AG09309 (cell line): Measurements from ENCODE around the gene NUP205.

Experiments
- DNase-seq: peaks from one replicate; pipeline ENCODE4 v3.0.0-alpha.2; 2010; ENCODE audit warnings: low read depth
- H3K4me3 ChIP-seq: 2 replicates; pipeline ENCODE4 v1.5.1; 2011; ENCODE audit warnings: mild to moderate bottlenecking, low read depth, low read length, moderate library complexity; ENCODE audit not compliant: control insufficient read depth
- TF ChIP-seq, protein P1 (sequence below): IDR thresholded peaks from 2 replicates; pipeline ENCODE4 v1.5.1; 2011; ENCODE audit warnings: mild to moderate bottlenecking, low read depth, low read length, inconsistent platforms; ENCODE audit not compliant: insufficient read depth, control insufficient read depth; ENCODE audit errors: missing control alignments

The NUP205 gene

GRCh38 chr7:135538376-135538775, 19.3 kb upstream of the NUP205 start:
- no peak overlapping the region for H3K4me3 ChIP-seq
- DNase-seq: no peak
- TF ChIP-seq, protein P1, sequence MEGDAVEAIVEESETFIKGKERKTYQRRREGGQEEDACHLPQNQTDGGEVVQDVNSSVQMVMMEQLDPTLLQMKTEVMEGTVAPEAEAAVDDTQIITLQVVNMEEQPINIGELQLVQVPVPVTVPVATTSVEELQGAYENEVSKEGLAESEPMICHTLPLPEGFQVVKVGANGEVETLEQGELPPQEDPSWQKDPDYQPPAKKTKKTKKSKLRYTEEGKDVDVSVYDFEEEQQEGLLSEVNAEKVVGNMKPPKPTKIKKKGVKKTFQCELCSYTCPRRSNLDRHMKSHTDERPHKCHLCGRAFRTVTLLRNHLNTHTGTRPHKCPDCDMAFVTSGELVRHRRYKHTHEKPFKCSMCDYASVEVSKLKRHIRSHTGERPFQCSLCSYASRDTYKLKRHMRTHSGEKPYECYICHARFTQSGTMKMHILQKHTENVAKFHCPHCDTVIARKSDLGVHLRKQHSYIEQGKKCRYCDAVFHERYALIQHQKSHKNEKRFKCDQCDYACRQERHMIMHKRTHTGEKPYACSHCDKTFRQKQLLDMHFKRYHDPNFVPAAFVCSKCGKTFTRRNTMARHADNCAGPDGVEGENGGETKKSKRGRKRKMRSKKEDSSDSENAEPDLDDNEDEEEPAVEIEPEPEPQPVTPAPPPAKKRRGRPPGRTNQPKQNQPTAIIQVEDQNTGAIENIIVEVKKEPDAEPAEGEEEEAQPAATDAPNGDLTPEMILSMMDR: no peak

DNA sequence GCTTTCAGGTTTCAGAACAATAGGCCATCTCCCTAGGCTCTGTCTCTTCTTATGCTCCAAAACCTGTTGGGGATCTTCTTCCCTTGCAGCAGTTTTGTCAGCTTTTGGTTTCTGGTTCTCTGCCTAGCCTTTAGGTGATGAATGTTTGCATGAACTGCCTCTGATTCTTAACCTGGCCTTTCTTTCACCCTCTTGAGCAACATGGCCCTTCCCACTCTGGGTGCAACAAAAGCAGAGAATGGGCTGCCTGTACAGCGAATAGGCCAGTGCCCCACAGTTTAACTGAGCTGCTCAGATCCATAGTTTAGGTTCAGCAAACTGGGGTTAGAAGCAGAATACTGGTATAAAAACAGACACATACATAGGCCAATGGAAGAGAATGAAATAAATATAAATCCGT, 18.1 kb upstream of the NUP205 start:
- DNase-seq: no peak
- no peak overlapping the region for H3K4me3 ChIP-seq
- TF ChIP-seq, protein P1: no peak

DNA sequence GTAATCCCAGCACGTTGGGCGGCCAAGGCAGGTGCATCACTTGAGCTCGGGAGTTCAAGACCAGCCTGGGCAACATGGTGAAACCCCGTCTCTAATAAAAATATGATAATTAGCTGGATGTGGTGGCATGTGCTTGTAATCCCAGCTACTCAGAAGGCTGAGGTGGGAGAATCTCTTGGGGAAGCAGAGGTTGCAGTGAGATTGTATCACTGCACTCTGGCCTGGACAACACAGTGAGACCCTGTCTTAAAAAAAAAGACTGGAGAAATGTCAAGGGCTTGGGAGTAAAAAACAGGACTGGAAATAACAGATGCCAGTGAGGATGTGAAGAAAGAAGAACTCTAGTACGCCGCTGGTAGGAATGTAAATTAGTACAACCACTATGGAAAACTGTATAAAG, 16.7 kb upstream of the NUP205 start:
- H3K4me3 ChIP-seq: no peak overlapping the region
- DNase-seq: no peak
- TF ChIP-seq, protein P1: no peak

DNA sequence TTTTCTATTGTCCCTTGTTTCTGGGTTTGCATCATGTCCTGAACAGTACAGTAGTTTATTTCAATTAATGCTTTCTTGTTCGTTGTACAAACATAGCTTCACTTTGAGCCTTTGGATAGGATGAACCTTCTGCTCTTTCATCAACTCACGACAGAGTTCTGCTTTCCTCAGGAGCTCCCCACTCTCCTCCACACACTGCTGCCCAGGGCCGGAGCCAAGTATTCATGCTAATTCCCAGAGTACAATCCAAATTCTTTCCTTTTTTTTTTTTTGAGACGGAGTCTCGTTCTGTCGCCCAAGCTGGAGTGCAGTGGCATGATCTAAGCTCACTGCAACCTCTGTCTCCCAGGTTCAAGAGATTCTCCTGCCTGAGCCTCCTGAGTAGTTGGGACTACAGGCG, 7.5 kb upstream of the NUP205 start:
- no peak overlapping the region for H3K4me3 ChIP-seq
- TF ChIP-seq, protein P1: no peak
- no peak for DNase-seq

DNA sequence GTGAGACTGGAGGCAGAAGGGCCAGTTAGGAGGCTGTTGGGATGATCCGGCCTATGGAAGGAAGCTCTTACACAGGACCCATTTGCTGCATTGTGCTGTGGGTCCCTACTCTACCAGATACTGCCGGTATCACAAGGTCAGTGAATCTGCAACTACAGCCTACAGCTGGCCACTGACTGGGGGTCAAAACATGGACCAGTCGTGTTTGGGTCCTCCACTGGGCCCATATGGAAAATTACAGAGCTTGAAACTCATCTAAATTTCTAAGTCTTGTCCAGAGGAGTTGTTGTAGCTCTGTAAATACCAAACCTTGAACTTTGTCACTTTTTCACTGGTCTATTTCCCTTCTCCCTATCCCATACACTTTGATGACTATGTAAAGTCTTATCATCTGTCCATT, 5.6 kb upstream of the NUP205 start:
- TF ChIP-seq, protein P1: no peak
- H3K4me3 ChIP-seq: no peak overlapping the region
- no peak for DNase-seq

DNA sequence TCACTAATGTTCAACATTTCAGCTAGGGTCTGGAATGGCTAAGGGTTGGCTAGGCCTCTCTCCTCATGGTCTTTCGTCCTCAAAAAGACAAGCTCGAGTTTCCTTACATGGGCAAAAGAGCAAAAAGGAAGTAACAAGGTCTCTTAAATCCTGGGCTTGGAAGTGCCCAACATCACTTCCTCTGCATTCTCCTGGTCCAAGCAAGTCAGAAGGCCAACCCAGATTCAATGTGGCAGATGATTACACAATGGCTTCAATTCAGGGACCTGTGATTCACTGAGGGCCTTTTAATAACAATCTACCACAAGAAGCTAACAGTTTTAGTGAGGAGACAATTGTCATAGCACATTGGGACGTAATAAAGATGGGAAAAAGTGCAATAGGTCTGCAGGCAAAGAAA, 4.4 kb upstream of the NUP205 start:
- H3K4me3 ChIP-seq: no peak overlapping the region
- TF ChIP-seq, protein P1: no peak
- DNase-seq: no peak

- TF ChIP-seq, protein P1: peak; percentile 60
- no peak for DNase-seq
These were observed 635 bp downstream of the NUP205 start for GRCh38 chr7:135558337-135558767.

More at GRCh38 chr7:135558337-135558767, 635 bp downstream of the NUP205 start:
- H3K4me3 ChIP-seq: peak overlapping the region; percentile 91
